ENCODE results near the gene PLCB3. TPM values are rescaled to one million over a fixed set of nuclear protein-coding genes. Genes with fewer than 3 reads are reported as not detected.
A peak's percentile ranks its signal among the peaks of the same experiment; 100 is the strongest.

PLCB3 gene
- total RNA-seq, 2 donors from 2014 or later: 10.4 to 13.7 TPM

- ATAC-seq: peak; percentile 51 to 54
- peak within 1 kb of the TSS; percentile 89 to 92 for H3K27ac Mint-ChIP-seq
- DNase-seq (ENCODE audit: low spot score in 2 of 2): peak; percentile 90 to 92
- H3K9me3 Mint-ChIP-seq: no peaks in the 10 kb centered on the region
- peaks cover 0 to 8% of the 10 kb centered on the region in 2 donors for H3K36me3 Mint-ChIP-seq
These were observed 21.0 kb upstream of the PLCB3 start, which contains the start of gene DNAJC4 for GRCh38 chr11:64230171-64230984. Gene DNAJC4 (plus strand): TSS chr11:64230548. CDS start chr11:64230855, 307 bp downstream.

DNA sequence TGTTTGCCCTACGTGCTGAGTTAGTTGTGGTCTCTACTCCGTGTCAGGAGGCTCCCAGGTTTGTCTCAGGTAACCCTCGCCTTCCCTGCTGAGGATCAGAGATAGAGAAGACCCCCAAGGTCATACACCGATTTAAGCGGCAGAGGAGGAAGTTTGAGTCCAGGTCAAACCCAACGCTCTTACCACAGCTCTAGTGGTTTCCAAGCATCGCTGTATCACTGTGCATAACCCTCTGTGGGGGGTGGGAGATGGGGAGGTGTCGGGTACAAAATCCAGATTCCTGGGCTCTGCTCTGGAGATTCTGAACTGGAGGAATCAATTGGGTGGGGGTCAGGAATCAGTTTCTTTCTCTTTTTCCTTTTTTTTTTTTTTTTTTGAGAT, 20.4 kb upstream of the PLCB3 start:
- Mint-ChIP-seq H3K27ac (peak overlapping the region; percentile 89 to 92), H3K36me3 (peaks cover 0 to 8% of the 10 kb centered on the region in 2 donors)
- ATAC-seq: no peak

DNA sequence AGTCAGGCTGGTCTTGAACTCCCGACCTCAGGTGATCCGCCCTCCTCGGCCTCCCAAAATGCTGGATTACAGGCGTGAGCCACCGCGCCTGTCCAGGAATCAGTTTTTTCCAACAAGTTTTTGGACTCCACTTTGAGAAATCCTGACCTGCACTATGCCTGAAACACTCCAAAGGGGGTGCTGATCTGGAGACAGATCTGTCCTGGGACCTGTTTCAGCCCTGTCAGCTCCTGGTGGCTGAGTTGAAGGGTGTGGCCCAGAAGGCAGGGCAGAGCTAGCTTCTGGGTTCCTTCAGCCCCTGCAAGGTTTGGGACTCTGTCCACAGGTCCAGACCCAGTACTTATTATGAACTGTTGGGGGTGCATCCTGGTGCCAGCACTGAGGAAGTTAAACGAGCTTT, 19.8 kb upstream of the PLCB3 start:
- DNase-seq (ENCODE audit: low spot score in 2 of 2) (no peak), ATAC-seq (no peak)
- no peak overlapping the region for H3K27ac Mint-ChIP-seq
- H3K9me3 Mint-ChIP-seq: no peaks in the 10 kb centered on the region
- peaks cover 0 to 8% of the 10 kb centered on the region in 2 donors for H3K36me3 Mint-ChIP-seq

More for the DNA sequence above, 20.4 kb upstream of the PLCB3 start:
- no peak for DNase-seq (ENCODE audit: low spot score in 2 of 2)
- H3K9me3 Mint-ChIP-seq: no peaks in the 10 kb centered on the region

DNA sequence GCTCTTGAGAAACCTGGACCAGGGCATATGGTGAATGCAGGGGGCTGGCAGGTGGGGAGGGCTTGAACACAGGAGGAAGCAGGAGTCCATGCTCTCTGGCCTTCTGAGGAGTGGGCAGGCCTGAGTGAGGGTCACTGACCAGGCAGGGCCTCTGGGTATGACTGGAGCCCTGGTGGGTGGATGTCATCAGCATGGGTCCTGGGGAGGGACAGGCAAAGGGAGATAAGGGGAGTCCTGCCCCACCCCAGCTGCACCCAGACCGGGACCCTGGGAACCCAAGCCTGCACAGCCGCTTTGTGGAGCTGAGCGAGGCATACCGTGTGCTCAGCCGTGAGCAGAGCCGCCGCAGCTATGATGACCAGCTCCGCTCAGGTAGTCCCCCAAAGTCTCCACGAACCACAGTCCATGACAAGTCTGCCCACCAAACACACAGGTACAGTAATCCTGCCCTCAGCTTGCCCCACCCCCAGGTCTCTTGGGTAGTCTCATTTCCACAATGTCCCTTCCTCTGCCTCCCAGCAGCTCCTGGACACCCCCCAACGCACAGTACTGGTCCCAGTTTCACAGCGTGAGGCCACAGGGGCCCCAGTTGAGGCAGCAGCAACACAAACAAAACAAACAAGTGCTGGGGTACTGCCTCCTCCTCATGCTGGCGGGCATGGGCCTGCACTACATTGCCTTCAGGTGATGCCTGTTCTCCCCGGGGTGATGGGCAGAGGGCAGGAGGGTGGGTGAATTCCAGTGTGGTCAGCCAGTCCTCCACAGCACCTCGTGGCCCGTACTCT, 19.0 kb upstream of the PLCB3 start:
- Mint-ChIP-seq H3K36me3 (peaks cover 0 to 2% of the 10 kb centered on the region in 2 donors), H3K27ac (no peak overlapping the region), H3K9me3 (no peaks in the 10 kb centered on the region)
- DNase-seq (ENCODE audit: low spot score in 2 of 2) (no peak), ATAC-seq (no peak)

GRCh38 chr11:64232967-64233315, 18.4 kb upstream of the PLCB3 start:
- no peaks in the 10 kb centered on the region for H3K9me3 Mint-ChIP-seq
- DNase-seq (ENCODE audit: low spot score in 2 of 2): no peak
- H3K36me3 Mint-ChIP-seq: no peaks in the 10 kb centered on the region
- ATAC-seq: no peak
- peak overlapping the region in 1 of 2 donors; percentile 27 for H3K27ac Mint-ChIP-seq

- ATAC-seq (peak; percentile 48 to 75), DNase-seq (ENCODE audit: low spot score in 2 of 2) (peak in 1 of 2 donors; percentile 73)
- H3K9me3 Mint-ChIP-seq: no peaks in the 10 kb centered on the region
- H3K27ac Mint-ChIP-seq: peak within 1 kb of the TSS; percentile 59 to 65
- H3K36me3 Mint-ChIP-seq: no peaks in the 10 kb centered on the region
These were observed 17.3 kb upstream of the PLCB3 start, which contains the start of gene VEGFB for GRCh38 chr11:64233913-64234586. Gene VEGFB (plus strand): TSS chr11:64234584. CDS start chr11:64234834, 250 bp downstream.

DNA sequence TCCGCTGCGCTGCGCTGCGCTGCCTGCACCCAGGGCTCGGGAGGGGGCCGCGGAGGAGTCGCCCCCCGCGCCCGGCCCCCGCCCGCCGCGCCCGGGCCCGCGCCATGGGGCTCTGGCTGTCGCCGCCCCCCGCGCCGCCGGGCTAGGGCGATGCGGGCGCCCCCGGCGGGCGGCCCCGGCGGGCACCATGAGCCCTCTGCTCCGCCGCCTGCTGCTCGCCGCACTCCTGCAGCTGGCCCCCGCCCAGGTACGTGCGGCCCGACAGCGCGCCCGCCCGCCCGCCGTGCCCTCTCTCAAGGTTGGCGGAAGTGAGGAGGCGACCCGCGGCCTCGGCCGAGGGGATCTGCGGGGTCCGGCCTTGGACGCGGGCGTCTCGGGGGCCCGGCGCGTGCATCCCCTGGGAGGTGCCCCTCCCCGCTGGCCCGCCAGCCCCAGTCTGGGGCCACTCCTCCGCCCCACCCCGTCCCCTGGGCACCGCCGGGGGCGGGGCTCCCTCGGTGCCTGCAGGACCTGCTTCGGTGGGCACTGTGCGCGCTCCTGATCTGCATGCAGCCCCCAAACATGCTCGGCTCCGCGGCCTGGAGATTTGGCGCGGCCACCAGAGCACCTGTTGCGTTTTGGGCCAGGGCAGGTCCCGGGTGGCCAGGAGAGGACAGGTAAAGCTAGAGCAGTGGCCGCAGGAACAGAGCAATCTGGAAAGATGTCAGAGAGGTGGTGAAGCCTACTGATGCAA, 16.5 kb upstream of the PLCB3 start:
- DNase-seq (ENCODE audit: low spot score in 2 of 2) (peak in 1 of 2 donors; percentile 63), ATAC-seq (peak; percentile 41 to 61)
- Mint-ChIP-seq H3K9me3 (no peaks in the 10 kb centered on the region), H3K36me3 (no peaks in the 10 kb centered on the region), H3K27ac (peak overlapping the region; percentile 59 to 60)

GRCh38 chr11:64235437-64236161, 15.7 kb upstream of the PLCB3 start:
- H3K9me3 Mint-ChIP-seq: no peaks in the 10 kb centered on the region
- no peak for ATAC-seq
- peaks cover 0 to 5% of the 10 kb centered on the region in 2 donors for H3K36me3 Mint-ChIP-seq
- H3K27ac Mint-ChIP-seq: peak overlapping the region; percentile 59 to 65
- DNase-seq (ENCODE audit: low spot score in 2 of 2): no peak

GRCh38 chr11:64237484-64237951, 13.8 kb upstream of the PLCB3 start:
- H3K9me3 Mint-ChIP-seq: no peaks in the 10 kb centered on the region
- DNase-seq (ENCODE audit: low spot score in 2 of 2): no peak
- ATAC-seq: no peak
- H3K36me3 Mint-ChIP-seq: peaks cover 0 to 5% of the 10 kb centered on the region in 2 donors
- peak overlapping the region; percentile 60 to 78 for H3K27ac Mint-ChIP-seq

DNA sequence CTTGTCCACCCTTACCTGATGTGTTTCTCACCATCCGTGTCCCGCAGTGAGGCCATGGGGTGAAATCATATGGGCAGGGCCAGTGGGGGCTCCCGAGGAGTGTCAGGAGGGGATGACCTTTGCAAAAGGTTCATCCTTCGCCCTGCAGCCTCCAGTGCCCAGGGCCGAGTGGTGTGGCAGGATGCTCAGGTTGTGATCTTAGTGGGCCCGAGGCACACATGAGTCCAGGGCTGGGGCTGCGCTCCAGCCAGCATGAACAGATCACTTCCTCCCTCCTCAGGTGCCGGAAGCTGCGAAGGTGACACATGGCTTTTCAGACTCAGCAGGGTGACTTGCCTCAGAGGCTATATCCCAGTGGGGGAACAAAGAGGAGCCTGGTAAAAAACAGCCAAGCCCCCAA, 13.3 kb upstream of the PLCB3 start:
- Mint-ChIP-seq H3K27ac (peak overlapping the region; percentile 60 to 96), H3K9me3 (no peaks in the 10 kb centered on the region), H3K36me3 (peaks cover 2 to 5% of the 10 kb centered on the region in 2 donors)
- ATAC-seq: no peak
- no peak for DNase-seq (ENCODE audit: low spot score in 2 of 2)

DNA sequence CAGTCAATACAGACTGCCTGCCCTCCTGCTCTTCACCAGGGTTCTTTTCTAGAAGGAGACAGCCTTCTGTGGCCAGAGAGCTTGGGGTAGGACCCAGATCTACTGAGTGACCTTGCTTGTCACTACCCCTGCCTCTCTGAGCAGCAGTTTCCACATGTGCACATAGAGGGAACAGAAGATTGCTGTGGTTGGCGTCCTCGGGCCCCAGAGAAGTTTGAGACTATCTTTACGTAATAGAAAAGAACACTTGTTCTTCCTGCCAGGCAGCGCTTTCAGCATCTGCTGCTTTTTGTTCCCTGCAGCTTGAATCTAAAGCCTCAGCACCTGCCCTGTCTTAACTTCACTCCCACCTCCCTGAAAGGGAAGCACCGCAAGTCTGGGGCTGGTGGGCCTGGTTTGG, 12.3 kb upstream of the PLCB3 start:
- Mint-ChIP-seq H3K9me3 (no peaks in the 10 kb centered on the region), H3K36me3 (peaks cover 5 to 10% of the 10 kb centered on the region in 2 donors), H3K27ac (peak overlapping the region in 1 of 2 donors; percentile 96)
- ATAC-seq (no peak), DNase-seq (ENCODE audit: low spot score in 2 of 2) (no peak)

DNA sequence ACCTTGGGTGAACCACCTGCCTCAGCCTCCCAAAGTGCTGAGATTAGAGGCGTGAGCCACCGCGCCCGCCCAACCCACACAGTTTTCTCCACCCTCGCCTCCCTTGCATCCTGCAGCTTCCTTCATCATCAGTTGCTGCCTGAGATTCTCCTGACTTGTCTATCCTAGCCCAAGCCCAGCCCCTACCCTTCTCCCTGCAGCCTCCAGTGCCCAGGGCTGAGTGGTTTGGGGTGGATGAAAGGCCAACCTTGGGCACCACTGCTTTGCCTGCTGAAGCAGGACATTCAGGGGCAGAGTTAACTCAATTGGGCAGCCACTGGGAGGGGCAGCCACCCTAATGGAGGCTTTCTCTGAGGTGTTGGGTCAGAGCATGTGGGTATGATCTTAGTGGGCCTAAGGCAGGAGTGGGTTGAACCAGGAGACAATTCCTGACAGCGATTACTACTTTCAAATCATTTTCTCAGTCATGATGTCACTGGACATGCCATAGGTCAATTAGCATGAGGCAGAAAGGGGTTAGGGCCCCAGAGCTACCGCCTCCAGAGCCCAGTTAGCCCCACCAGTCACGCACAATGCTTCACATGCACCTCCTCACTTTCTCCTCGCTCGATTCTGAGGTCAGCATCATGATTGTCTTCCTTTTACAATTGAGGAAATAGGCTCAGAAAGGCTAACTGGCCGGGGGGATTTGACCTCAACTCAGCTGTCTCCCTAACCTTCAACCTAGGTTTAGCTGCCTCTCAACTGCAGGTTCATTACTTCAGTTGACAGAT, 11.5 kb upstream of the PLCB3 start:
- peaks cover 5 to 10% of the 10 kb centered on the region in 2 donors for H3K36me3 Mint-ChIP-seq
- DNase-seq (ENCODE audit: low spot score in 2 of 2): no peak
- H3K9me3 Mint-ChIP-seq: no peaks in the 10 kb centered on the region
- ATAC-seq: no peak
- peak overlapping the region; percentile 96 to 97 for H3K27ac Mint-ChIP-seq

DNA sequence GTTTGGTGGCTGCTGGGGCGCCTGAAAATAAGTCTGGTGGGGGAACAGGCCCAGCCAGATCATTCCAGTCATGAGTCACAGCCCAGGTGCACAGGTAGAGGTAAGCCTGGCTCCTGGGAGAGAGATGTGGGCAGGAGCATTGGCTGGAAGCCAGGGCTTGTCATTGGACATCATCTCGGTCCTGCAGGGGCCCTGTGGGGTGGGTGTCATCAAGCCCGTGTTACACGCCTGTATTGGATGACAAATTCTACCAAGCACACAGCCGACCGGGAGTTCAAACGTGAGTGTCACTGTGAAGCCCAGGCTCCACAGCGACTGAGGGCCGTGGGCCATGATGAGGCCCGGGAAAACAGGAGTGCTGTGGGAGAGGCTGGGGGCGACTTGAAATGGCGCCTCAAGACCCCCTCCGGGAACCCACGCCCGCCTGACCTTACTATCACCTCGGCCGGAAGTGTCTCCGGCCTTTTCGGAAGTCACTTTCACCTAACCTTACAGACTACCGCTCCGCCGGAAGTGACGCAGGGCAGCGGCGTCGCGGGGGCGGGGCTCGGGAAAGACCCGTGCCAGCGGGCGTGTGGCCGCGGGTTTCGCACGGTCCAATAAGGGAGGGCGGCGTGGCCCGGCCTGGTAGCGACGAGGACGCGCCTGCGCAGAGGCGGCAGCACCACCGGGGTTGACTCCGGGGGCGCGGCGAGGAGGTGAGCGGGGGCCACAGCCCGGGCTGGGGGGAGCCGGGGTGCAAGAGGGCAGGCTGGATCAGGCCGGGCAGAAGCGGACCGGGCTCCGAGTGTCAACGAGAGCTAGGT, 10.7 kb upstream of the PLCB3 start, which contains the start of gene FKBP2:
FKBP2 (plus strand) TSS at position 661 of the 806 bp plus-strand sequence. CDS start 1,293 bp downstream, outside the sequence.
- peaks cover 6 to 11% of the 10 kb centered on the region in 2 donors for H3K36me3 Mint-ChIP-seq
- DNase-seq (ENCODE audit: low spot score in 2 of 2): peak; percentile 99
- H3K9me3 Mint-ChIP-seq: no peaks in the 10 kb centered on the region
- ATAC-seq: peak; percentile 65 to 72
- H3K27ac Mint-ChIP-seq: peak within 1 kb of the TSS; percentile 96 to 97

GRCh38 chr11:64241241-64241490, 10.2 kb upstream of the PLCB3 start:
- Mint-ChIP-seq H3K36me3 (peaks cover 11 to 16% of the 10 kb centered on the region in 2 donors), H3K9me3 (no peaks in the 10 kb centered on the region), H3K27ac (peak overlapping the region; percentile 96 to 97)
- ATAC-seq (peak; percentile 74 to 85), DNase-seq (ENCODE audit: low spot score in 2 of 2) (peak; percentile 100)
